Measurements from ENCODE around the gene EVL.

EVL gene

DNA sequence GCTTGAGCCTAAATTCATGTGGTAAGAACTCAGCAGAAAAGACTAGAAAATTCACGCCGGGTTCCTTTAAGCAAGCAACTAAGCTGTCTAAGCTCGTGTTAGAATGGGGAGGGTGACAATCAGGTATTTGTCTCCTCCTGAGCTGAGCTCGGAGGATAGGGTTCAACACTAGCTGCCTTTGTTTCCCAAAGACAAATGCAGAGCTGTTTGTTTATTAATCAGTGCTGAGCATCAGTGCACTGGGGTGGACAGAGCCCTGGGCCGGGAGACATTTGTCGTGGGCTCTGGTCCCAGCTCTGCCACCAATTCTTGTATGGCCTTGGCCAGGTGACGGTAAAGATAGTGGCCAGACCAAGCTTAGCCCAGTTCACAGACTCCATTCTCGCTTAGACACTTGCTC is 50.5 kb downstream of the EVL start:
- DNase-seq (ENCODE audit: extremely low read depth, insufficient read length): no peak

DNA sequence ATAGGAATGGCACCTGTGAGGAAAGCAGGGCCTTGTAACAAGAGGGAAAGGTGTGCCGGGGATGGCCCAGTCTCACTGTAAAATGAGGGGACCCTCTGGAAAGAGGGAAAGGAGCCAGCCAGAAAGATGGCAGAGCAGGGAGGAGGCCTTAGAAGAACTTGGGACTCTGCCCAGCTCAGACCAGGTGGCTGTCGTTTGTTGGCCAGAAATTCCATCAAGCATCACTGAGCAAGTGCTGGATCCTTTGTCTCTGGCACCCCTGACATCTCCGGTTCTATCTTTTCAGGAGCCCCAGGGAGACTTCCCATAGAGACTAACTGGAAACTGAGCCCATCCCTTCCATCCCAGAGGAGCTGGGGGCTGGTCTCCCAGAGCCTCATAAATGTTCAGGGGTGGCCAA is 50.9 kb downstream of the EVL start:
- DNase-seq (ENCODE audit: extremely low read depth, insufficient read length): no peak
- no peak overlapping the region for H3K4me3 ChIP-seq (replicated peaks; ENCODE audit: low read depth, low read length)
- H3K27me3 ChIP-seq (replicated peaks; ENCODE audit: control insufficient read depth, insufficient read depth, low read length): no peaks in the 10 kb centered on the region
- TF ChIP-seq, protein P1, sequence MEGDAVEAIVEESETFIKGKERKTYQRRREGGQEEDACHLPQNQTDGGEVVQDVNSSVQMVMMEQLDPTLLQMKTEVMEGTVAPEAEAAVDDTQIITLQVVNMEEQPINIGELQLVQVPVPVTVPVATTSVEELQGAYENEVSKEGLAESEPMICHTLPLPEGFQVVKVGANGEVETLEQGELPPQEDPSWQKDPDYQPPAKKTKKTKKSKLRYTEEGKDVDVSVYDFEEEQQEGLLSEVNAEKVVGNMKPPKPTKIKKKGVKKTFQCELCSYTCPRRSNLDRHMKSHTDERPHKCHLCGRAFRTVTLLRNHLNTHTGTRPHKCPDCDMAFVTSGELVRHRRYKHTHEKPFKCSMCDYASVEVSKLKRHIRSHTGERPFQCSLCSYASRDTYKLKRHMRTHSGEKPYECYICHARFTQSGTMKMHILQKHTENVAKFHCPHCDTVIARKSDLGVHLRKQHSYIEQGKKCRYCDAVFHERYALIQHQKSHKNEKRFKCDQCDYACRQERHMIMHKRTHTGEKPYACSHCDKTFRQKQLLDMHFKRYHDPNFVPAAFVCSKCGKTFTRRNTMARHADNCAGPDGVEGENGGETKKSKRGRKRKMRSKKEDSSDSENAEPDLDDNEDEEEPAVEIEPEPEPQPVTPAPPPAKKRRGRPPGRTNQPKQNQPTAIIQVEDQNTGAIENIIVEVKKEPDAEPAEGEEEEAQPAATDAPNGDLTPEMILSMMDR (IDR thresholded peaks at IDR 0.05; ENCODE audit: insufficient read depth, low read length, poor library complexity, severe bottlenecking): no peak
- peaks cover 32% of the 10 kb centered on the region for H3K36me3 ChIP-seq (ENCODE audit: control insufficient read depth, insufficient read depth, low read length)

More for the DNA sequence above, 50.5 kb downstream of the EVL start:
- TF ChIP-seq, protein P1 (IDR thresholded peaks at IDR 0.05; ENCODE audit: insufficient read depth, low read length, poor library complexity, severe bottlenecking): no peak
- H3K4me3 ChIP-seq (replicated peaks; ENCODE audit: low read depth, low read length): no peak overlapping the region
- no peaks in the 10 kb centered on the region for H3K27me3 ChIP-seq (replicated peaks; ENCODE audit: control insufficient read depth, insufficient read depth, low read length)
- H3K36me3 ChIP-seq (ENCODE audit: control insufficient read depth, insufficient read depth, low read length): peaks cover 30% of the 10 kb centered on the region

DNA sequence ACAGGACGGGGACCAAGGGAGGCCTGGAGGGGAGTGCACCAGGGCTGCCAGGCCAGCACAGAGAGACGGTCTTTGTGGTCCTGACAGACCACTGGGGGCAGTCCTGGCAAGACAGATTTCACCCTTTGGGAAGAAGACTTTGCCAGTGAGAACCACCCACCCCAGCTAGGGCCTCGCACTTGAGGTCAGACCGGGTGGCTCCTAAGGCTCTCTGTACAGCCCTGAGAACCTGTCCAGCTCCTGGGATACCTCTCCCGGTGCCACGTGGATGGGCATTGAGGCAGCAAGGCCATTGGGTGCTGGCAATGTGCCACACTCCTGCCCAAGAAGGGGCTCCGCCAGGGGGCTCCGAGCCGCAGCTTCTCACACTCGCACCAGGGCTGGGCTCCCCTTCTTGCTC is 51.8 kb downstream of the EVL start:
- no peak for DNase-seq (ENCODE audit: extremely low read depth, insufficient read length)
- H3K4me3 ChIP-seq (replicated peaks; ENCODE audit: low read depth, low read length): no peak overlapping the region
- no peaks in the 10 kb centered on the region for H3K27me3 ChIP-seq (replicated peaks; ENCODE audit: control insufficient read depth, insufficient read depth, low read length)
- TF ChIP-seq, protein P1 (IDR thresholded peaks at IDR 0.05; ENCODE audit: insufficient read depth, low read length, poor library complexity, severe bottlenecking): no peak
- peaks cover 31% of the 10 kb centered on the region for H3K36me3 ChIP-seq (ENCODE audit: control insufficient read depth, insufficient read depth, low read length)

DNA sequence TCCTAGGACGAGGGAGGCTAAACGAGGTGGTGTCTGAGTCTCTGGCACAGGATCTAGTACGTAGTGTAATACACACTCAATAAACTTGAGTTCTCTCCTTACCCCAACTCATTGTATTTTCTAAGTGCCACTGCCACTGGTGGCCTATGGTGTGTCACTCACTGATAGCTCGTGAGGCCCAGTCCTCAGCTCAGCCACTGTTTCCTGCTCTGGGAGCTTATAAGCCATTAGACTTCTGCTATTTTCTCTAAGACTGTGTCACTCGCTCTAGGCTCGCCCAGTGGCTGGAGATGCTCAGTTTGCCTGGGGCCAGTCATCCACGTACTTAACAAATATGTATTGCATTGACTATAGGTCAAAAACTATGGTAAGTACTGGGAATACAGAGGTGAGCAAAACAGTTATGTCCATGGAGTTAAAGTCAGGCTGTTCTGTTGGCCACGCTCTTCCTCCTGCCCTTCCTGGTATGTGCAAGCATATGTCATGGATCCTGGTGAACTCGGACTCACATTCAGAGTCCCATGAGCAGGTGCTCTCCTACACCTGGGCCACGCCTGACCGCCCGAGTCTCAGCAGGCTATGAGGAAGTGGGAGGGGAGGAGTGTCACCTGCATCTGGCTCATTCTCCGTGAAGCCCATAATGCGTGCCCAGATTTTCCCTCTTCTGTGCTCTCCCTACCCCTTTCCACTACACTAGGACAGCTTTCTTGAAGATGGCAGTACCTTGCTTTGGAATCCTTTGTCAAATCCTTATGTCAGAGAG is 52.6 kb downstream of the EVL start:
- no peak for DNase-seq (ENCODE audit: extremely low read depth, insufficient read length)
- peaks cover 29% of the 10 kb centered on the region for H3K36me3 ChIP-seq (ENCODE audit: control insufficient read depth, insufficient read depth, low read length)
- no peak overlapping the region for H3K4me3 ChIP-seq (replicated peaks; ENCODE audit: low read depth, low read length)
- TF ChIP-seq, protein P1 (IDR thresholded peaks at IDR 0.05; ENCODE audit: insufficient read depth, low read length, poor library complexity, severe bottlenecking): no peak
- H3K27me3 ChIP-seq (replicated peaks; ENCODE audit: control insufficient read depth, insufficient read depth, low read length): no peaks in the 10 kb centered on the region

DNA sequence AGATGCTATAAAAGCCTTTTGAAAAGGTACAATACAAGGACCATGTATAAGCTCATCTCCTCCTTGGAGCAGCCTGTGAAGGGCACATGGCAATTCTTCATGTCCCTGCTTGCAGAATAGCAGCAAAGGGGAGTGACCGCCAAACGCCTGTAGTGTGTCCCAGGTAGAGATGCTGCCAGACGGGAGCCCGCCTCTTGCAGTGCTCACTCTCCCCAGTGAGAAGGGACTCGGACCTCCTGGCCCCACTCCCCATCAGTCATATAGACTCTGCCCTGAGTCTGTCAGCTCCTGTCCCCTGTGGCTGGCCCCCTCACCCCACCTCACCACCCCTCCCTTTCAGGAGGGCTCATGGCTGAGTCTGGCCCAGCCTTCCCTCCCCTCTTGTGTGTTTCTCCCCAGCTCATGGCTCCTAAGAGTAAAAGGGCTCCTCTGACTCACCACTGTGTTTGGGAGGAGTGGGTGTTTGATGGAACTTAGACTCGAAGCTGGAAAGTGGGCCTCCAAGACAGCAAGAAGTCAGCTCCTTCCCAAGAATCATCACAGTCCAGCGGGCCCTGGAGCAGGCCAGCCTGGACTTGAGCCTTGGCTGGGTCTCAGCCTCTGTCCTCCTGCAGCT is 53.3 kb downstream of the EVL start:
- DNase-seq (ENCODE audit: extremely low read depth, insufficient read length): no peak
- TF ChIP-seq, protein P1 (IDR thresholded peaks at IDR 0.05; ENCODE audit: insufficient read depth, low read length, poor library complexity, severe bottlenecking): no peak
- Histone ChIP-seq H3K4me3 (replicated peaks; ENCODE audit: low read depth, low read length) (no peak overlapping the region), H3K27me3 (replicated peaks; ENCODE audit: control insufficient read depth, insufficient read depth, low read length) (no peaks in the 10 kb centered on the region), H3K36me3 (ENCODE audit: control insufficient read depth, insufficient read depth, low read length) (peaks cover 31% of the 10 kb centered on the region)
